GM18508 (cell line): Measurements from ENCODE around the gene NCOR1.
"Not testable (repeated sequence)": the region's sequence is repeated elsewhere in the genome, so short reads cannot be mapped to it uniquely, and the experiment has no call there.

Experiments used
- ATAC-seq: cut with Tn5 transposase; IDR thresholded peaks from one replicate; pipeline ENCODE4 v1.9.1; 2021; ENCODE audit warnings: moderate number of reproducible peaks; ENCODE audit not compliant: insufficient read depth, unreplicated experiment

Gene NCOR1

DNA sequence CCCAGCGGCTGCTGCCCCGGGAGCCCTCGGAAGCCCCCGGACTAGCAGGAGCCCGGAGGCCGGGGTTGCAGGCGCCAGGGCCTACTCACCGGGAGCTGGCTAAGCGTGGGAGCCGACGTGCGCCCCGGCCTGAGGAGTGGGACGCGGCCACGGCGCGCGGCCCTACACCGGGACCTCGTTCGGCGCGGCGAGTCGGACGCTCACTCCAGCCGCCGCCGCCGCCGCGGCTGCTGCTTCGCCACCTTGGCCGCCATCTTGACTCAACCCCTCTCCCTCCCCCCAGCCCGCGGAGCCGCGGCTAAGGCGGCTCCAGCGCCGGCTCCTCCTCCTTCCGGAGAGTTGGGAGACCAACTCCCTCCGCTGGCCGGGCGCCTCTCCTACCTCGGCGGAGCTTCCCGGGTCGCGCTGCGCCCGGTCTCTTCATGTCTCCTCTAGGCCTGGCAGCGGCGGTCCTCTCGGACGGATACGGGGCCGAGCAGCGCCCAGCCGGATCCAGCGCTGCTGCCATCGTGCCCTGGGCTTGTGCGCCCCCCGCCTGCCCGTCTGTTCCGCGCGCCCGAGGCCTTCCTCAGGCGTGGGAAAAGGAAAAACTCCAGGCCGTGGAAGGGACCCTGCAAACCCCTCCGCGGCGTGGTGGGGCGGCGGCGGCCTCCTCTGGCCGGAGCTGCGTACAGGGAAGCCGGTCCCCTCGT lies at the start of gene NCOR1:
TSS of gene NCOR1 (minus strand) at position 262 of the 692 bp plus-strand sequence. CDS start 20,965 bp downstream, outside the sequence.
- no peak for ATAC-seq

DNA sequence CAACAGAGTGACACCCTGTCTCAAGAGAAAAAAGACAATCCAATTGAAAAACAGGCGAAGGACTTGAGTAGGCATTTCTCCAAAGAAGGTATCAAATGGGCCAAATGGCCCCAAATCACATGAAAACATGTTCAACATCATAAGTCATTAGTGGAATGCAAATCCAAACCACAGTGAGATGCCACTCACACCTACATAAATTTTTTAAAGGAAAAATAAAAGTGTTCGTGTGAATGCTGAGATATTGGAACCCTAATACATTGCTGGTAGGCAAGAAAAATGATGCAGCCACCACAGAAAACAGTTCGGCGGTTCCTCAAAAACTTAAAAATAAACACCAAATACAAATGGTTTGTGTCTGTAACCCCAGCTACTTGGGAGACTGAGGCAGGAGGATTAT lies 46.9 kb upstream of the NCOR1 start:
- ATAC-seq = no peak

DNA sequence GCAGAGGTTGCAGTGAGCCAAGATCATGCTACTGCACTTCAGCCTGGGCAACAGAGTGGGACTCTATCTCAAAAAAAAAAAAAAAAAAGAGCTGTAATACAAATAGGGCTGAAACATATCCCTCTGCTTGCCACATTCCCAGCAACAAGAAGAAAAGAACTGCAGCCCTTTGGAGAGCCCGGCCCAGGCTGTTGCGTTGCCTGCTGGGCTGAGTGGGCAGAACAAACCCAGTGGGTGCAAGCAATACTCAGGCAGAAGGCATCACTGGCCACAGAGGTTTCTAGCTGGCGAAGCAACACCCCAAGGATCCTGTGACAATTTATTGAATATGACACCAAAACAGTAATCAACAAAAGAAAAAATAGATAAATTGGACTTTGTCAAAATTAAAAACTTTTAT lies 45.7 kb upstream of the NCOR1 start:
- no peak for ATAC-seq

DNA sequence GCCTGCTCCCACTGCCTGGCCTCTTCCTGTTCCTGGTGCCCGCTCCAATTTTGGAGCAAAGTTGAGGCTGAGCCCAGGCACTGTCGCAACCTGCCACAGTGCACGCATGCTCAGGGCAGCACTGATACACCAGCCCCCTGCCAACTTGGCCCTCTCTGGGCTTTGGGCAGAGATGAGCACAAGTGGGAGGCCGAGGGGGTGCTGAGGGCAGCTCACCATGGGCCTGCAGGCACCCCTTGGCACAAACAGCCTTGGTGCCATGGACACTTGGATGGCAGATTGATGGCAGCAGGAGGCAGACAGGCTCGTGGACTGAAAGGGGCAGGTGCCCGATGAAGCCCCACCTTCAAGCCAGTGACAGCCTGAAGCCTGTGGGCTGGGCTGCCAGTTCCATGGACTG lies 44.6 kb upstream of the NCOR1 start:
- ATAC-seq = no peak

DNA sequence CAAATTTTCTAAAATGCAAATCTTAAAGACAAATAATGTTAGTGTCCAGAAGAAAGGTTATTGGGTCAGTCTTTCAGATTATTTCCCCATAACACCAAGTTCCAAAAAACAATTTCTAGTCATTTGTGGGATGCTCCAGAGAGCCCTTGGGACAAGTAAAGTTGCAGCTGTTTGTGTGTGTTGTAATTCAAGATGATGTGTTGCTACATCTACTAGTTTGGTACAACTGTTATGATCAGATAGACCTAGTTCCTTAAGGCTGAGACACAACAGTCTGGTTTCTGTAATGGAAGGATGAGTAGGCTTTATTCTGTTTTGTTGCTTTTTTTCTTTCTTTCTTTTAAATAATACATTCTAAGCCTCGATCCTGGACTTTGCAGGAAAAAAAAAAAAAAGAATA lies 43.6 kb upstream of the NCOR1 start:
- ATAC-seq = no peak

DNA sequence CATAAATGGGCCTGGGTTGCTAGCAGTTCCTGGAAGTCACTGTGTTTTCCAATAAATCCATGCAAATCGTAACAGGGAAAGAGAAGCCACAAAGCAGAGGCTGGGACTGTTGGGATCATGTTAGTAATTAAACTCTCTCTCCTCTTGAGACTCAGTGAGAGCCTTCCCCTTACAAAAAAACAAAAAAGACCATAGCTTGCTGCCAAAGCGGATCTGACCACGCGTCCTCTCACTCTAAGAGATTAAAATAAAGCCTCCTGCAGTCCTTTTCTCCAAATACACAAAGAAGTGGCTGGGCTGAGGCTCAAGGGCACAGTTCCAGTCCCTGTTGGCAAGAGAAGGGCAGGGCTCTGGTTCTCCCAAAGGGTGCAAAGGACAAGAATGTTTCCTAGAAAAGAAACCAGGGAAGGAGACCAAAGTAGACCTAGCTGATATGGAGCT lies 40.2 kb upstream of the NCOR1 start:
- no peak for ATAC-seq

DNA sequence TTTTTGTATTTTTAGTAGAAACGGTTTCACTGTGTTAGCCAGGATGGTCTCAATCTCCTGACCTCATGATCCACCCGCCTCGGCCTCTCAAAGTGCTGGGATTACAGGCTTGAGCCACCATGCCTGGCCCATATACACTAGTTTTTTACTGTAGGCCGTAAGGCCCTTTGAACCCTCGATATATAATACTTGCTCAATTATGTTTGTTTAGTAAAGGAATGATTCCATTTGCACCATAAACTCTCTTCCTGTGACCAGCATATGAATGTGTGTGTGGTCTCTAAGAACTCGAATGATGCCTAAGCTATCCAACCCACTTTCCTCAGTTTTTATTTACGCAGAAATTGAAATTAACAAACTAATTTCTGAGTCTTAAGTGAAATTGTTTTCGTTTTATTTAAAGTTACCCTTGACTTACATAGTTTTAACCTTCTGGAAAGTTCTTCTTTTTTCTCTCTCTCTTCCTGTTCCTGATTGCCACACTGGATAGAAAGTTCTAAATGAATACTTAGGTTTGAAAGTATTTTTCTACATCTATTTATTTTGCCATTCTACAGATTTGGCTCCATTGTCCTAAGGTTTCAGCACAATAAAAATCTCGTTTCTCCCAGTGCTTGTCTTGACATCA lies 39.6 kb upstream of the NCOR1 start:
- ATAC-seq = no peak

DNA sequence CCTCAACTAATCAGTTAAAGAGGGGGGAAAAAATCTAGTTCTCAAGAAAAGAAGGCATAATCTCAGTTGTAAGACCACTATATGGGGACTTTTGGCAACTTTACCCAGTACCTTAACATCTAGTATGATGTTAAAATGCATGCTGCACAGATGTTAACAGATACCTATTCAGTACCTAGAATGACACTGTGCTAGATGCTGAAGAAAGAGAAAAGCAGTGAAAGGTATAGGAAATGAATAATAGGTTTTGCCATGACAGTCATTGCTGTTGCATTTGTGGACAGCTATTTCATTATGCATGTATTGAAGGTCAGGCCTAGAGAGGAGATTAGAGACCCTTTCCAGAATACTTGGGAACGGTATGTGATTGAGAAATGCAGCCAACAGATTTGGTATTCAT lies 36.2 kb upstream of the NCOR1 start:
- no peak for ATAC-seq

DNA sequence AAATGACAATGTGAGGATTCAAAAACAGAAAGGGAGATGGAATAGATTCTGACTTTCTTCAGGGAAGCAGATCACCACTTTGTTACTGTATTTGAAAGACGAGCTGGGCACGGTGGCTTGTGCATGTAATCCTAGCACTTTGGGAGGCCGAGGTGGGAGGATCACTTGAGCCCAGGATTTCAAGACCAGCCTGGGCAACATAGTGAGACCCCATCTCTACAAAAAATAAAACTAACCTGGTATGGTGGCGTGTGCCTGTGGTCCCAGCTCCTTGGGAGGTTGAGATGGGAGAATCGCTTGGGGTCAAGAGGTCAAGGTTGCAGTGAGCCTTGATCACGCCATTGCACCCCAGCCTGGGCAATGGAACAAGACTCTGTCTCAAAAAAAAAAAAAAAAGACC lies 35.7 kb upstream of the NCOR1 start:
- no peak for ATAC-seq

DNA sequence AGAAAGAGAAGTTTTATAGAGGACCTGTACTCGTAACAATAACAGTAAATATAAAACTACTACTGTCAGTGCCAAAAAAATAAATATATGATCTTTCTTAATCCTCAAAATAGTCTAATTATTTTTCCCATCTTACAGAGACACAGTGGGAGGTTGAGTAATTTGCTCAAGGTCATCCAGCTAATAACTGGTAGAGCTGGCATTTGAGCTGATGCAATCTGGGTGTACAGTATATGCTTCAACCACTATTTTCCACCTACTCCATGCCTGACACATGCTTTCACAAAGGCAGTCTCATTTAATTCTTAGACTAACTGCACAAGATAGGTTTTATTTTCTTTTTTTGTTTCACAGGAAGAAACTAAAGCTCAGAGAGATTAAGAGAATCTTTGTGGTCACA lies 35.3 kb upstream of the NCOR1 start:
- no peak for ATAC-seq

DNA sequence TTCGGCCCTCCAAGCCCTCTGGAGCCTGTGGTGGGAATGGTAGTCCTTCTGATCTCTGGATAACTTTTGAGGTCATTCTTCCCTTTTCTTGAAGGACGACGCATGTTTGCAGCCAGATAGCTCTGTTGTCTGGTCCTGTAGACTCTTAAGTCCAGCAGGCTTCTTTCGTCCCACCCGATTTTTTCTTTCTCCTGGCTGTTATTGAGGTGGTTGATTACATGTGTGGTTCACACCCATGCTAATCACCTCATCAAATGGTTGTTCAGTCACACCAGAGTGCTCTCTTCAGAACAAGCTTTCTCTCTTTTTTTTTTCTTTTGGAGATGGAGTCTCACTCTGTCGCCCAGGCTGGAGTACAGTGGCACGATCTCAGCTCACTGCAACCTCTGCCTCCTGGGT lies 32.3 kb upstream of the NCOR1 start:
- no peak for ATAC-seq

DNA sequence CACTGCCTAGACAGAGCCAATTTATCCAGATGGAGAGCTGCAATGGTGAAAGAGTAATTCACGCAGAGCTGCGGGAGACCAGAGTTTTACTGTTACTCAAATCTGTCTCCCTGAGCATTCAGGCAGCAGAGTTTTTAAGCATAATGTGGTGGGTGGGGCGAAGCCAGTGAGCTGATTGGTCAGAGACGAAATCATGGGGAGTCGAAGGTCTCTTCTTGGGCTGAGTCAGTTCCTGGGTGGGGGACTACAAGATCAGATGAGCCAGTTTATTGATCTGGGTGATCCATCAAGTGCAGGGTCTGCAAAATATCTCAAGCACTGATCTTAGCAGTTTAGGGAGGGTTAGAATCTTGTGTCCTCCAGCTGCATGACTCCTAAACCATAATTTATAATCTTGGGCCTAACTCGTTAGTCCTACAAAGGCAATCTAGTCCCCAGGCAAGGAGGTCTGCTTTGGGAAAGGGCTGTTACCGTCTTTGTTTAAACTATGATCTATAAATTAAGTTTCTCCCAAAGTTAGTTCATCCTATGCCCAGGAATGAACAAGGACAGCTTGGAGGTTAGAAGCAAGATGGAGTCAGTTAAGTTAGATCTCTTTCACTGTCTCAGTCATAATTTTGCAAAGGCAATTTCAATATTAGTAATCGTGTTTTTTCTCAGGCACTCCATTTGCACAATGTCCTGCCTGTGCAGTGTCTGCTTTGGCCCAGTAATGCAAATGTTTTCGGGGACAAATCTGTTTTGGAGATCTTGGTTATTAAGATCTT lies 28.6 kb upstream of the NCOR1 start:
- no peak for ATAC-seq

DNA sequence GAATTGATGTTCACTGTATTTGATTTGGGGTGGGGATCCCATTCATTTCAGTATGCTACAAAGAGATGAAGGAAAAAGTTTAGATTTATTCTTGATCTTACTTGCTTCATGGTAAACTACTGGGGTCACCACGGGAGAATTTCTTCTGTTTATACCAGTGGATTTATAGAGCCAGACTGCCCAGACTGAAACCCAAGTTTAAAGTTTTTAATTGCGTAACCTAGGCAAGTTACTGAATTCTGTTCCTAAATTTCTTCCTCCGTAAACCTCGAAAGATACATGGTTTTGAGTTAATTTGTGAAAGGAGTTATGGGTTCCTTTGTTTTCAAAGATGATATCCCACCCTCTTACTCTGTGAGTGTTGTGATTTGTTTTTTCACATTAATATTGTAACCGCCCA lies 28.1 kb upstream of the NCOR1 start:
- no peak for ATAC-seq

DNA sequence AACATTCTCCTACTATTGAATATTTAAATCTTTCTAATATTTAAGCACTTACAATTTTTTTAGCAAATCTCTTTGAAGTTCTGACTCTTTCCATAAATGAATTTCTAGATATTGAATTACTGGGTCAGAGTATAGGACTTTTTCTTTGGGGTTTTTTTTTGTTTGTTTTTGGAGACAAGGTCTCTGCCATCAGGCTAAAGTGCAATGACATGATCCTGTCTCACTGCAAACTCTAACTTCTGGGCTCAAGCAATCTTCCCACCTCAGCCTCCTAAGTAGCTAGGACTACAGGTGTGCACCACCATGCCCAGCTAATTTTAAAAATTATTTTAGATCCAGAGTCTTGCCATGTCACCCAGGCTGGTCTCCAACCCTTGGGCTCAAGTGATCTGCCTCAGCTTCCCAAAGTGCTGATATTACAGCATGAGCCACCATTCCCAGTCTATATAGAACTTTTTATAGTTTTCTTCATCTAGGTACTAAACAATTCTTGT lies 26.6 kb upstream of the NCOR1 start:
- ATAC-seq = no peak

DNA sequence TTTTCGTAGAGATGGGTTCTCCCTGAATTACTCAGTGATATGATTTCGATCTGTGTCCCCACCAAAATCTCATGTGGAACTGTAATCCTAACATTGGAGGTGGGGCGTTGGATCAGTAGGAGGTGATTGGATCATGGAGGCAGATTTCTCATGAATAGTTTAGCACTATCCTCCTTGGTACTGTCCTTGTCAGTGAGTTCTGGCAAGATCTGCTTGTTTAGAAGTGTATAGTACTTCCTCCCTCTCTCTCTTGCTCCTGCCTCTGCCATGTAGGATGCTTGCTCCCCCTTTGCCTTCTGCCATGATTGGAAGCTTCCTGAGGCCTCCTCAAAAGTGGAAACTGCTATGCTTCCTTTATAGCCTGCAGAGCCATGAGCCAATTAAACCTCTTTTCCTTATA lies 24.6 kb upstream of the NCOR1 start:
- ATAC-seq = no peak

DNA sequence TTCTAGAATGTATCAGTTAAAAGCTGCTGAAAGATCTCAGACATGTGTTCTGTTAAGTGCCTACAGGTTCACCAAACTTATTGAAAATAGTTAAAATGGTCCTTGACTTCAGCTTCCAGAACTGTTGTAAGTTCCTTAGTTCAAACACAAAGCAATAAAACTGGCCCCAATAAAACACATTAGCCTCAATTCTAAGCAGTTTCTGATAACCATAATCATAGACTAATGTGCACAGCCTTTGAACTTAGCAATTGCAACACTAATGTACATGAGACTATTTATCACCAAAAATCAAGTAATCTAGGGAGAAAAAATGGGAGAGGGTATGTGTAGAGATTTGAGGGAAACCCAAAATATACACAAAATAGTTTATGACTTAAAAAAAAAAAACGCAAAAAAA lies 17.1 kb upstream of the NCOR1 start:
- ATAC-seq = no peak

DNA sequence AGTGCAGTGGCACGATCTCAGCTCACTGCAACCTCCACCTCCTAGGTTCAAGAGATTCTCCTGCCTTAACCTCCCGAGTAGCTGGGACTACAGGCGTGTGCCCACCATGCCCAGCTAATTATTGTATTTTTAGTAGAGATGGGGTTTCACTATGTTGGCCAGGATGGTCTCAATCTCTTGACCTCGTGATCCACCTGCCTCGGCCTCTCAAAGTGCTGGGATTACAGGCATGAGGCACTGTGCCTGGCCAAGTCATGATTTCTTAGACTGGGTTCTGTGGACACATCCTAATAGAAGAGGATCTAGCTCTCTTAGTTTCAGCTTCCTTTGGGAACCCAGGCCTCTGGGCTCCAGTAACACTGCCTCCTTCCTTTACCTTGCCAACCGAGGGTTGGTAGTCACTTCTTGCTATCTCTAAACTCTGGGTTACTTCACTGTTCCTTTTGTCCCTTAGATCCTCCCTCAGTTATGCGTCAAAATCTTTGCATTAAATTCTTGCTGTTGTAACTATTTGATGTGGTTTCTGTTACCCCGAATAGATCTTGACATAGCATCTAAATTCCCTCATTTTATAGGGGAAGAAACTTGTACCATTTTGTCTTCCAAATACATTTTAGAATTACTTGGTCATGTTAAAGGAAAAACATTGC lies 14.7 kb upstream of the NCOR1 start:
- ATAC-seq = not testable (repeated sequence)

DNA sequence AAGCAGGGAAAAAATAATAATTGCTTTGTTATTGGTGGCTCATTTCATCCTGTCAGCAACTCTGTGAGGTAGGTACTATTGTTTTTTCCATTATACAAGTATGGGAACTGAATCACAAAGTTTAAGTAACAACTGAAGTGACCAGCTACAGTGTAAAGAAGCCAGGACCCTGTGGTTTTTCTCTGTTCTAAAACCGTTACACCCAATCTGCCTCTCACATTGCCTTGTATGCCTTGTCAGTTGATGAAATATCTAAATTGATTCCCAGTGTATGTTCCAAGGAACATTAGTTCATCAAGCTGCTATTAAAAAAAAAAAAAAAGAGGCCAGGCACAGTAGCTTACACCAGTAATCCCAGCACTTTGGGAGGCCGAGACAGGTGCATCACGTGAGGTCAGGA lies 7.1 kb upstream of the NCOR1 start:
- no peak for ATAC-seq

DNA sequence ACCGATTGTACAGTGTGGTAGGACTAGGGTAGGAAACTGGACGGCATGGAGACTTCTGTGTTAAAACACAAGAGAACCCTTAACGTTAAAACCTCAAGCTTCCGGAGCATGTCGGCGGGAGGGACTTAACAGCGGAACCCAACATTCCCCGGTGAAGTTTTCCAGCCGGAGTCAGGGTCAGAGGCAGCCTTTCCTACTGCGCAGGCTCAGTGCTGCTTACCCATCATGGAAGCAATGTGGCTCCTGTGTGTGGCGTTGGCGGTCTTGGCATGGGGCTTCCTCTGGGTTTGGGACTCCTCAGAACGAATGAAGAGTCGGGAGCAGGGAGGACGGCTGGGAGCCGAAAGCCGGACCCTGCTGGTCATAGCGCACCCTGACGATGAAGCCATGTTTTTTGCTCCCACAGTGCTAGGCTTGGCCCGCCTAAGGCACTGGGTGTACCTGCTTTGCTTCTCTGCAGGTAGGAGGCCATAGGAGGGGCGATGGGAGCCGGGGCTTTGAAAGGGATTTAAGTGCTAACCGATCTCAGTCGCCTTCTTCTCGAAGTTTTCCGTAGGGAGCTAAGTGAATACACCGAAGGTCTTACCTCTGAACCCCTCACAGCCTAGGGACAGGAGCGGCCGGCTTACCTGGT lies 1.8 kb upstream of the NCOR1 start, which contains the start of gene PIGL:
TSS of gene PIGL (plus strand) at position 209 of the 634 bp plus-strand sequence. CDS start at position 226, 17 bp downstream.
- ATAC-seq = no peak

DNA sequence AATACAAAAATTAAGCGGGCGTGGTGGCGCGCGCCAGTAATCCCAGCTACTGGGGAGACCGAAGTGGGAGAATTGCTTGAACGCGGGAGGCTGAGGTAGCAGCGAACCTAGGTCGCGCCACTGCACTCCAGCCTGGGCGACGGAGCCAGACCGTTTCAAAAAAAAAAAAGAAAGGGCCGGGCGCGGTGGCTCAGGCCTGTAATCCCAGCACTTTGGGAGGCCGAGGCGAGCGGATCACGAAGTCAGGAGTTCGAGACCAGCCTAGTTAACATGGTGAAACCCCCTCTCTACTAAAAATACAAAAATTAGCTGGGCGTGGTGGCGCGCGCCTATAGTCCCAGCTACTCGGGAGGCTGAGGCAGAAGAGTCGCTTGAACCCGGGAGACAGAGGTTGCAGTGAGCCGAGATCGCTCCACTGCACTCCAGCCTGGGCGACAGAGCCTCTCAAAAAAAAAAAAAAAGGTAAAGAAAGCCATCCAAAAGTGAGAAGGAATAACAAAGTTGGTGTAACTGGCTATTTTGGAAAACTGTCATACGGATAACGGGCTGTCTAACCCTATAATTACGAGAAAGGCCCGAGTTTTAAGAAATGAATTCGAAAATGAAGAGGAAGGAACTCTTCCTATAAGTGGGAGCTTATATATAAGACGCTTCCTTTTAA lies 1.1 kb upstream of the NCOR1 start:
- ATAC-seq = not testable (repeated sequence)
